KOPT-K1 (cell line): ENCODE data around the gene RAB4B.

Experiments used
- H3K27ac ChIP-seq: fragments of 200-600 bp; sonication (generic); 2 replicates; pipeline ENCODE4 v1.5.1; 2016; ENCODE audit warnings: antibody characterized with exemption, mild to moderate bottlenecking, low read depth, low read length; ENCODE audit not compliant: poor library complexity, severe bottlenecking
- H3K36me3 ChIP-seq: fragments of 200-600 bp; sonication (generic); 2 replicates; pipeline ENCODE4 v1.5.1; 2017; ENCODE audit warnings: antibody characterized with exemption, mild to moderate bottlenecking, low read length, moderate library complexity; ENCODE audit not compliant: insufficient read depth
- H3K9me3 ChIP-seq: fragments of 200-600 bp; sonication (generic); 2 replicates; pipeline ENCODE4 v1.5.1; 2017; ENCODE audit warnings: antibody characterized with exemption, low read length, mild to moderate bottlenecking; ENCODE audit not compliant: insufficient read depth, poor library complexity, severe bottlenecking

RAB4B gene

GRCh38 chr19:40743926-40744325 lies 34.1 kb upstream of the RAB4B start:
- Histone ChIP-seq H3K27ac (no peak overlapping the region), H3K9me3 (no peaks in the 10 kb centered on the region), H3K36me3 (peaks cover 18% of the 10 kb centered on the region; the same call in 1 of the 2 replicates)

GRCh38 chr19:40744554-40745401 lies 33.3 kb upstream of the RAB4B start:
- peaks cover 18% of the 10 kb centered on the region; the same call in 1 of the 2 replicates for H3K36me3 ChIP-seq
- H3K27ac ChIP-seq = no peak overlapping the region
- H3K9me3 ChIP-seq = no peaks in the 10 kb centered on the region

- Histone ChIP-seq H3K27ac (no peak overlapping the region), H3K9me3 (no peaks in the 10 kb centered on the region), H3K36me3 (peaks cover 18% of the 10 kb centered on the region; the same call in 1 of the 2 replicates)
Observed at GRCh38 chr19:40745402-40745780, 32.7 kb upstream of the RAB4B start.

- no peaks in the 10 kb centered on the region for H3K9me3 ChIP-seq
- peaks cover 4% of the 10 kb centered on the region for H3K36me3 ChIP-seq
- H3K27ac ChIP-seq = no peak overlapping the region
Observed at GRCh38 chr19:40747536-40747935, 30.5 kb upstream of the RAB4B start.

- Histone ChIP-seq H3K36me3 (peaks cover 25% of the 10 kb centered on the region), H3K9me3 (no peaks in the 10 kb centered on the region), H3K27ac (peak within 1 kb of the TSS; percentile 92)
Observed at GRCh38 chr19:40750058-40750873, 27.8 kb upstream of the RAB4B start, which contains the start of gene ACTMAP. Gene ACTMAP, minus strand, starts transcription at chr19:40750477. Its CDS starts 674 bp downstream, at chr19:40749803.

- no peaks in the 10 kb centered on the region for H3K9me3 ChIP-seq
- H3K36me3 ChIP-seq = peaks cover 32% of the 10 kb centered on the region
- H3K27ac ChIP-seq = peak within 1 kb of the TSS; percentile 92
Observed at GRCh38 chr19:40750874-40751537, 27.0 kb upstream of the RAB4B start, which contains the start of gene SNRPA. Gene SNRPA, plus strand, starts transcription at chr19:40751203. Its CDS starts 206 bp downstream, at chr19:40751409.

GRCh38 chr19:40752257-40752781 lies 25.7 kb upstream of the RAB4B start:
- H3K9me3 ChIP-seq = no peaks in the 10 kb centered on the region
- peaks cover 46% of the 10 kb centered on the region for H3K36me3 ChIP-seq
- peak overlapping the region; percentile 92 for H3K27ac ChIP-seq

GRCh38 chr19:40754611-40755247 lies 23.3 kb upstream of the RAB4B start:
- Histone ChIP-seq H3K9me3 (no peaks in the 10 kb centered on the region), H3K27ac (no peak overlapping the region), H3K36me3 (peaks cover 68% of the 10 kb centered on the region)

GRCh38 chr19:40755248-40755624 lies 22.8 kb upstream of the RAB4B start:
- H3K36me3 ChIP-seq = peaks cover 73% of the 10 kb centered on the region
- H3K27ac ChIP-seq = no peak overlapping the region
- H3K9me3 ChIP-seq = no peaks in the 10 kb centered on the region

- Histone ChIP-seq H3K36me3 (peaks cover 78% of the 10 kb centered on the region), H3K9me3 (no peaks in the 10 kb centered on the region), H3K27ac (no peak overlapping the region)
Observed at GRCh38 chr19:40755791-40756190, 22.3 kb upstream of the RAB4B start.

- peaks cover 86% of the 10 kb centered on the region for H3K36me3 ChIP-seq
- no peak overlapping the region for H3K27ac ChIP-seq
- H3K9me3 ChIP-seq = no peaks in the 10 kb centered on the region
Observed at GRCh38 chr19:40756502-40757110, 21.4 kb upstream of the RAB4B start.

- Histone ChIP-seq H3K36me3 (peaks cover 98% of the 10 kb centered on the region), H3K9me3 (no peaks in the 10 kb centered on the region), H3K27ac (no peak overlapping the region)
Observed at GRCh38 chr19:40758491-40758890, 19.6 kb upstream of the RAB4B start.

- Histone ChIP-seq H3K27ac (no peak overlapping the region), H3K36me3 (peaks cover 98% of the 10 kb centered on the region), H3K9me3 (no peaks in the 10 kb centered on the region)
Observed at GRCh38 chr19:40759352-40759751, 18.7 kb upstream of the RAB4B start.
